ENCODE measurements around the gene POLR2M. TPM values are rescaled to one million over a fixed set of nuclear protein-coding genes. Genes with fewer than 3 reads are reported as not detected.
A peak's percentile ranks its signal among the peaks of the same experiment; 100 is the strongest.

POLR2M gene
- total RNA-seq, 1 experiment from 2014 or later: 53.9 TPM

DNA sequence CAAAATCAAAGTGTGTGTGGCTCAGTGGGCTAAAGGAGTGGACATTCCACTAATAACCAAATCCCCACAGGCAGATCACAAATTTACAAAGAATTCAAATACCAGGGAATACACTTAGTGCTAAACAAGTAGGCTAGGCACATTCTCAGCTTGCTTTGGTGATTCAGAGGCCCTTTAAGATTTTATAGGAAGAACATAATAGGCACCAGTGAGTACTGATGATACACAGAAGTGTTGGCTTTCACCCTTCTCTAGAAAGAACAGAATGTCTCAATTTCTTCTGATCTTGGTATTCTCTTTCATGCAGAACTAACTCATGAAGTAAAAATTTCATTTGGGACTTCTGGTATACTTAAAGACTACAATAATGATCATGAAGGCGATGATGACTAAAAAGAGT lies 55.0 kb downstream of the POLR2M start:
- H3K27ac ChIP-seq: no peak overlapping the region
- no peaks in the 10 kb centered on the region for H3K9me2 ChIP-seq (ENCODE audit: insufficient read depth)
- no peaks in the 10 kb centered on the region for H3K36me3 ChIP-seq (ENCODE audit: low read depth)
- H3K79me2 ChIP-seq (ENCODE audit: low read depth): no peaks in the 10 kb centered on the region
- intact Hi-C loops (cut with micrococcal nuclease; ENCODE audit: unreplicated experiment): no loop called here
- CTCF ChIA-PET: no interaction called here
- H3K27me3 ChIP-seq (ENCODE audit: insufficient read depth, low read depth): no peaks in the 10 kb centered on the region
- no peak overlapping the region for H2AFZ ChIP-seq
- H4K20me1 ChIP-seq (ENCODE audit: insufficient read depth): no peaks in the 10 kb centered on the region
- H3K4me3 ChIP-seq: no peak overlapping the region
- H3K9me3 ChIP-seq (ENCODE audit: insufficient read depth, low read depth): no peaks in the 10 kb centered on the region
- POLR2A ChIA-PET (ENCODE audit: unreplicated experiment): no interaction called here
- TF ChIP-seq, protein P1, sequence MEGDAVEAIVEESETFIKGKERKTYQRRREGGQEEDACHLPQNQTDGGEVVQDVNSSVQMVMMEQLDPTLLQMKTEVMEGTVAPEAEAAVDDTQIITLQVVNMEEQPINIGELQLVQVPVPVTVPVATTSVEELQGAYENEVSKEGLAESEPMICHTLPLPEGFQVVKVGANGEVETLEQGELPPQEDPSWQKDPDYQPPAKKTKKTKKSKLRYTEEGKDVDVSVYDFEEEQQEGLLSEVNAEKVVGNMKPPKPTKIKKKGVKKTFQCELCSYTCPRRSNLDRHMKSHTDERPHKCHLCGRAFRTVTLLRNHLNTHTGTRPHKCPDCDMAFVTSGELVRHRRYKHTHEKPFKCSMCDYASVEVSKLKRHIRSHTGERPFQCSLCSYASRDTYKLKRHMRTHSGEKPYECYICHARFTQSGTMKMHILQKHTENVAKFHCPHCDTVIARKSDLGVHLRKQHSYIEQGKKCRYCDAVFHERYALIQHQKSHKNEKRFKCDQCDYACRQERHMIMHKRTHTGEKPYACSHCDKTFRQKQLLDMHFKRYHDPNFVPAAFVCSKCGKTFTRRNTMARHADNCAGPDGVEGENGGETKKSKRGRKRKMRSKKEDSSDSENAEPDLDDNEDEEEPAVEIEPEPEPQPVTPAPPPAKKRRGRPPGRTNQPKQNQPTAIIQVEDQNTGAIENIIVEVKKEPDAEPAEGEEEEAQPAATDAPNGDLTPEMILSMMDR (conservative IDR thresholded peaks at IDR 0.05): no peak
- no peak for TF ChIP-seq EZH2 (IDR thresholded peaks at IDR 0.05; ENCODE audit: low read depth)
- H3F3A ChIP-seq (ENCODE audit: insufficient read depth, low read depth): no peaks in the 10 kb centered on the region
- no peak for DNase-seq
- H3K4me2 ChIP-seq: no peak overlapping the region
- H3K4me1 ChIP-seq (replicated peaks; ENCODE audit: insufficient read depth): no peaks in the 10 kb centered on the region
- no TSS peak for BruUV-seq (replicated peaks)

DNA sequence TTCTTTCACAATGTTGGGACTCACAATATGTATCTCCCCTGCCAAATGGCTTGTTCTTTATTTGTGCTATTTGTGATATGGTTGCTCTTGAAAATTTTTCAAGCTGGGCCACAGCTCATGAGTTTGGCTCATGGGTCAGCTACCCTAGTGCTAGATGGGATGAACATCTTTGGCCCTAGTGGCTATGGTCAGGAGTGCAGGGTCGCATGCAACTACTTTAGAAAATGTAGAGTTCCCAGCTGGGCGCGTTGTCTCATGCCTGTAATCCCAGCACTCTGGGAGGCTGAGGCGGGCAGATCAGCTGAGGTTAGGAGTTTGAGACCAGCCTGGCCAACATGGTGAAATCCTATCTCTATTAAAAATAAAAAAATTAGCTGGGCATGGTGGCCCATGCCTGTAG lies 55.8 kb downstream of the POLR2M start:
- POLR2A ChIA-PET (ENCODE audit: unreplicated experiment): no interaction called here

DNA sequence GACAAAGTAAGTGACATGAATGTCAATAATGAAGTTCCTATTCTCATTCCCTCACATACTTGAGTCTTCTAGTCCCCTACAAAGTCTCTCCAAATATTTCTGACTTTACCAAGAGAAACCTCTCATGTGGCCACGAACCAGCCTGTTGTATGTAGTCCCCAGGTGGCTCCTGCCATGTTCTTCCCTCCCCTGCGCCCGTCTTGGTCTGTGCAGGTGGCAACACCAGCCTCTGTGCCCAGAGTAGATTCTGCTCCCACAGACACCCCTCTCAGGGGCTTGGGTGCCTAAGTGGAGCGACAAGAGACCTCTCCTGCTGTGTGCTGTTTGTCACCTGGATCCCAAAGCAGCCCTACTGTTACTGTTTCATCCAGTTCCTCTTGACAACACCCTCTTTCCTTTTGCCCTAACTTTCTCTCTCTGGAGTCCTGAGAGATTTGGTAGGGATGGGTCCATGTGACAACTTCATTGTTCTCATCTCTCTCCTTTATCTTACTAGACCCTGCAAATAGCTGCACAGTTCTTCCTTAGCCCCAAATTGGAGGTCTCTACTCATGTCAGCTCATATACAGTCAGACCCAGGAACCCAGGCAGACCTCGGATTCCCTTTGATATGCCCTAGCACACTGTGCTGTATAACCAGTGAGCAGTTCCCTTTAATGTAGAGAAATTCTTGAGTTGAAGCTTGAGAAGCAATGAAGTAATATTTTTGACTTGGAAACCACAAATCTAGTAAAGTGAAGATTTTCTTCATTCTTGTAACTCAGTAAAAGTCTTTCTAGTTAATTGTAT lies 56.9 kb downstream of the POLR2M start:
- H4K20me1 ChIP-seq (ENCODE audit: insufficient read depth): no peaks in the 10 kb centered on the region
- no peaks in the 10 kb centered on the region for H3K36me3 ChIP-seq (ENCODE audit: low read depth)
- CTCF ChIA-PET: no interaction called here
- H3K79me2 ChIP-seq (ENCODE audit: low read depth): no peaks in the 10 kb centered on the region
- no TSS peak for BruUV-seq (replicated peaks)
- H3K27me3 ChIP-seq (ENCODE audit: insufficient read depth, low read depth): no peaks in the 10 kb centered on the region
- H3K4me2 ChIP-seq: no peak overlapping the region
- no peaks in the 10 kb centered on the region for H3K9me2 ChIP-seq (ENCODE audit: insufficient read depth)
- H3K4me1 ChIP-seq (replicated peaks; ENCODE audit: insufficient read depth): no peaks in the 10 kb centered on the region
- POLR2A ChIA-PET (ENCODE audit: unreplicated experiment): no interaction called here
- no peak overlapping the region; the same call in 1 of the 2 replicates for H2AFZ ChIP-seq
- TF ChIP-seq, protein P1 (conservative IDR thresholded peaks at IDR 0.05): no peak
- no peak for TF ChIP-seq EZH2 (IDR thresholded peaks at IDR 0.05; ENCODE audit: low read depth)
- H3K4me3 ChIP-seq: no peak overlapping the region
- no peaks in the 10 kb centered on the region for H3K9me3 ChIP-seq (ENCODE audit: insufficient read depth, low read depth)
- H3F3A ChIP-seq (ENCODE audit: insufficient read depth, low read depth): no peaks in the 10 kb centered on the region
- DNase-seq: no peak
- H3K27ac ChIP-seq: no peak overlapping the region
- intact Hi-C loops (cut with micrococcal nuclease; ENCODE audit: unreplicated experiment): no loop called here

More for the DNA sequence above, 55.8 kb downstream of the POLR2M start:
- H3K9me3 ChIP-seq (ENCODE audit: insufficient read depth, low read depth): no peaks in the 10 kb centered on the region
- no peaks in the 10 kb centered on the region for H3K9me2 ChIP-seq (ENCODE audit: insufficient read depth)
- no peak overlapping the region for H3K27ac ChIP-seq
- H3K36me3 ChIP-seq (ENCODE audit: low read depth): no peaks in the 10 kb centered on the region
- no peak for TF ChIP-seq EZH2 (IDR thresholded peaks at IDR 0.05; ENCODE audit: low read depth)
- TF ChIP-seq, protein P1 (conservative IDR thresholded peaks at IDR 0.05): 0 out of 2 replicates have a peak, but pooled peaks have one; percentile 26
- intact Hi-C loops (cut with micrococcal nuclease; ENCODE audit: unreplicated experiment): no loop called here
- no peak for DNase-seq
- no TSS peak for BruUV-seq (replicated peaks)
- no peaks in the 10 kb centered on the region for H3F3A ChIP-seq (ENCODE audit: insufficient read depth, low read depth)
- H3K79me2 ChIP-seq (ENCODE audit: low read depth): no peaks in the 10 kb centered on the region
- H3K4me2 ChIP-seq: no peak overlapping the region
- H4K20me1 ChIP-seq (ENCODE audit: insufficient read depth): no peaks in the 10 kb centered on the region
- H2AFZ ChIP-seq: no peak overlapping the region
- H3K27me3 ChIP-seq (ENCODE audit: insufficient read depth, low read depth): no peaks in the 10 kb centered on the region
- H3K4me3 ChIP-seq: no peak overlapping the region
- H3K4me1 ChIP-seq (replicated peaks; ENCODE audit: insufficient read depth): no peaks in the 10 kb centered on the region
- CTCF ChIA-PET: no interaction called here

Other genes with a start within 250 kb of the POLR2M start
- 3.5 and 5.9 TPM in 2 replicates for gene MYZAP, start 114.8 kb upstream of the POLR2M start, total RNA-seq (2021)

Data from PC-9 (cell line).